ENCODE data around the gene PIWIL4. TPM values are rescaled to one million over a fixed set of nuclear protein-coding genes. Genes with fewer than 3 reads are reported as not detected.

PIWIL4 gene
- total RNA-seq, 1 experiment from 2014 or later: 0.15 TPM

DNA sequence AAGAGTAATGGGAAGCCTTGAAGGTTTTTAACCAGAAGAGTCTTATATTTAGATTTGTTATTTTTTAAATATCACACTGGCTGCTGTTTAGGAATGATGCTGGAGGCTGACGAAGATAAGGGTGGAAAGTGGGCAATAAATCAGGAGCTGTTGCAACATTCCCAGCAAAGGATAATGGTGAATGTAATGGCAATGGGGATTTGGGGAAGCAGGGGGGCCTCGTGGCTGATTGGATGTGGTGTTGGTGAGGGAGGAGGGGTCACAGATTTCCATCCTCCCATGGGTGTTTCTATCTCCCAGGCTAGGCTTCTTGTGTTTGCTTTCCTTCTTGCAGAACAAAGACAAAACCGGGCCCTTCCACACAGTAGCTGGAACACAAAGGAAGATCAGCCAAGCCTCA is 80.8 kb downstream of the PIWIL4 start:
- DNase-seq: no peak
- Histone ChIP-seq H3K79me2 (ENCODE audit: low read length) (no peaks in the 10 kb centered on the region), H3K4me3 (ENCODE audit: low read length) (no peak overlapping the region), H3K9me3 (ENCODE audit: low read length) (no peaks in the 10 kb centered on the region), H4K20me1 (ENCODE audit: low read length) (no peaks in the 10 kb centered on the region), H3K27ac (ENCODE audit: low read length) (no peak overlapping the region), H3K4me2 (ENCODE audit: low read length) (no peak overlapping the region), H3K9ac (ENCODE audit: low read length) (no peak overlapping the region), H2AFZ (ENCODE audit: low read length) (no peak overlapping the region), H3F3A (ENCODE audit: low read length, unreplicated experiment) (no peaks in the 10 kb centered on the region), H3K9me2 (replicated peaks; ENCODE audit: low read length) (no peaks in the 10 kb centered on the region), H3K4me1 (ENCODE audit: insufficient read depth, low read length) (no peaks in the 10 kb centered on the region), H3K27me3 (ENCODE audit: low read length) (no peaks in the 10 kb centered on the region), H3K36me3 (ENCODE audit: low read depth, low read length) (no peaks in the 10 kb centered on the region)
- intact Hi-C loops (cut with micrococcal nuclease): no loop called here
- CTCF ChIA-PET: interaction anchor here (0.8 kb wide), 1 partner anchor 24 kb away, joined by 3 read pairs; no protein-coding TSS in a partner anchor
- POLR2A ChIA-PET (ENCODE audit: unreplicated experiment): no interaction called here
- ATAC-seq: no peak
- no TSS peak for BruUV-seq (replicated peaks)
- TF ChIP-seq EZH2 (IDR thresholded peaks at IDR 0.05; ENCODE audit: low read length, unreplicated experiment) (no peak), EZH2phosphoT487 (IDR thresholded peaks at IDR 0.05; ENCODE audit: borderline replicate concordance, low read length) (no peak)
- TF ChIP-seq, protein P1, sequence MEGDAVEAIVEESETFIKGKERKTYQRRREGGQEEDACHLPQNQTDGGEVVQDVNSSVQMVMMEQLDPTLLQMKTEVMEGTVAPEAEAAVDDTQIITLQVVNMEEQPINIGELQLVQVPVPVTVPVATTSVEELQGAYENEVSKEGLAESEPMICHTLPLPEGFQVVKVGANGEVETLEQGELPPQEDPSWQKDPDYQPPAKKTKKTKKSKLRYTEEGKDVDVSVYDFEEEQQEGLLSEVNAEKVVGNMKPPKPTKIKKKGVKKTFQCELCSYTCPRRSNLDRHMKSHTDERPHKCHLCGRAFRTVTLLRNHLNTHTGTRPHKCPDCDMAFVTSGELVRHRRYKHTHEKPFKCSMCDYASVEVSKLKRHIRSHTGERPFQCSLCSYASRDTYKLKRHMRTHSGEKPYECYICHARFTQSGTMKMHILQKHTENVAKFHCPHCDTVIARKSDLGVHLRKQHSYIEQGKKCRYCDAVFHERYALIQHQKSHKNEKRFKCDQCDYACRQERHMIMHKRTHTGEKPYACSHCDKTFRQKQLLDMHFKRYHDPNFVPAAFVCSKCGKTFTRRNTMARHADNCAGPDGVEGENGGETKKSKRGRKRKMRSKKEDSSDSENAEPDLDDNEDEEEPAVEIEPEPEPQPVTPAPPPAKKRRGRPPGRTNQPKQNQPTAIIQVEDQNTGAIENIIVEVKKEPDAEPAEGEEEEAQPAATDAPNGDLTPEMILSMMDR (conservative IDR thresholded peaks at IDR 0.05; ENCODE audit: low read depth, low read length): no peak

DNA sequence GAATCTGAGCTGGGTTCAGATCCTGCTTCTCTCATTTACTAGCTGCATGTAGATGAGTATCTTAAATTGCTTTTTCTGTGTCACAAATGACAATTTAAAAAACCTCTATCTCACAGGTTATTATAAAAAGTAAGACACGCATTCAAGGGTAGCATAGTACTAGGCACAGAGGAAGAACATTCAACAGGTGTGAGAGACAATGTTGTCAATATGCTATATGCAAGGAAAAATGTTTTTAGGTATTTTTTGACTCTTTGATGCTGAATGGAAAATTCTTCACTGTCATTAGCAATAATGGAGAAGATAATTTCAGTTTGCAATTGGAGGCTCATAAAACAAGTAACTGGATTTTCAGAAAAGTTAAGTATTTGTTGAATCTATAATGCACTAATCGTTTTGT is 81.6 kb downstream of the PIWIL4 start:
- Histone ChIP-seq H3K9ac (ENCODE audit: low read length) (no peak overlapping the region), H3K9me2 (replicated peaks; ENCODE audit: low read length) (no peaks in the 10 kb centered on the region), H3K27ac (ENCODE audit: low read length) (no peak overlapping the region), H3F3A (ENCODE audit: low read length, unreplicated experiment) (no peaks in the 10 kb centered on the region), H3K79me2 (ENCODE audit: low read length) (no peaks in the 10 kb centered on the region), H3K4me2 (ENCODE audit: low read length) (no peak overlapping the region), H4K20me1 (ENCODE audit: low read length) (no peaks in the 10 kb centered on the region), H3K27me3 (ENCODE audit: low read length) (no peaks in the 10 kb centered on the region), H3K36me3 (ENCODE audit: low read depth, low read length) (no peaks in the 10 kb centered on the region), H3K4me3 (ENCODE audit: low read length) (no peak overlapping the region), H2AFZ (ENCODE audit: low read length) (no peak overlapping the region), H3K4me1 (ENCODE audit: insufficient read depth, low read length) (no peaks in the 10 kb centered on the region), H3K9me3 (ENCODE audit: low read length) (no peaks in the 10 kb centered on the region)
- ATAC-seq: no peak
- BruUV-seq (replicated peaks): no TSS peak
- ChIA-PET POLR2A (ENCODE audit: unreplicated experiment) (no interaction called here), CTCF (no interaction called here)
- intact Hi-C loops (cut with micrococcal nuclease): no loop called here
- DNase-seq: no peak
- TF ChIP-seq EZH2 (IDR thresholded peaks at IDR 0.05; ENCODE audit: low read length, unreplicated experiment) (no peak), EZH2phosphoT487 (IDR thresholded peaks at IDR 0.05; ENCODE audit: borderline replicate concordance, low read length) (no peak)
- TF ChIP-seq, protein P1 (conservative IDR thresholded peaks at IDR 0.05; ENCODE audit: low read depth, low read length): no peak

DNA sequence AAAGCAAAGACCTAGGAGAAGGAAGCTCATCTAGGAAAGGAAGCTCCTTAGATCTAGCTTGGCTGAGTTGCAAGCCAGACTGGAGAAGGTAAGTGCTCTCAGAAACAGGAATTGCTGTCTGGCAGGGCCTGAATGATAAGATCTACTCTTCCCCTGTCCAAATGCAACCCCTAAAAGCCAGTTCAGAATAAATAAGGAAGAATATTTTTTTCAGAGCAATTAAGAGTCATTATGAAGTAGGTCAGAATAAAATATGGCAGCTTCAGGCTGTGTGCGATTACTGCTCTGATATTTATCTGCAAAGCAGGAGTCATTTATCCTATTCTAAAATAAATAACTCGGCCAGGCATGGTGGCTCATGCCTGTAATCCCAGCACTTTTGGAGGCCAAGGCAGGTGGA is 82.1 kb downstream of the PIWIL4 start:
- Histone ChIP-seq H3K27ac (ENCODE audit: low read length) (no peak overlapping the region), H3F3A (ENCODE audit: low read length, unreplicated experiment) (no peaks in the 10 kb centered on the region), H3K9me3 (ENCODE audit: low read length) (no peaks in the 10 kb centered on the region), H3K4me3 (ENCODE audit: low read length) (no peak overlapping the region), H3K4me1 (ENCODE audit: insufficient read depth, low read length) (no peaks in the 10 kb centered on the region), H3K9me2 (replicated peaks; ENCODE audit: low read length) (no peaks in the 10 kb centered on the region), H4K20me1 (ENCODE audit: low read length) (no peaks in the 10 kb centered on the region), H3K9ac (ENCODE audit: low read length) (no peak overlapping the region), H2AFZ (ENCODE audit: low read length) (no peak overlapping the region), H3K36me3 (ENCODE audit: low read depth, low read length) (no peaks in the 10 kb centered on the region), H3K4me2 (ENCODE audit: low read length) (no peak overlapping the region), H3K27me3 (ENCODE audit: low read length) (no peaks in the 10 kb centered on the region), H3K79me2 (ENCODE audit: low read length) (no peaks in the 10 kb centered on the region)
- no TSS peak for BruUV-seq (replicated peaks)
- intact Hi-C loops (cut with micrococcal nuclease): no loop called here
- DNase-seq (no peak), ATAC-seq (no peak)
- ChIA-PET POLR2A (ENCODE audit: unreplicated experiment) (no interaction called here), CTCF (no interaction called here)
- TF ChIP-seq EZH2phosphoT487 (IDR thresholded peaks at IDR 0.05; ENCODE audit: borderline replicate concordance, low read length) (no peak), EZH2 (IDR thresholded peaks at IDR 0.05; ENCODE audit: low read length, unreplicated experiment) (no peak)
- TF ChIP-seq, protein P1 (conservative IDR thresholded peaks at IDR 0.05; ENCODE audit: low read depth, low read length): no peak
